Hepatocyte (in vitro differentiated cells): Measurements from ENCODE around the gene KCNMA1. TPM values are rescaled to one million over a fixed set of nuclear protein-coding genes. Genes with fewer than 3 reads are reported as not detected.

Experiments
- DNase-seq: peaks from one replicate; pipeline ENCODE4 v3.0.0-alpha.2; 2016; ENCODE audit warnings: low spot score
- H2AFZ ChIP-seq: fragments of 200-600 bp; sonication (generic); 2 replicates; pipeline ENCODE4 v1.6.0; 2016; ENCODE audit warnings: antibody characterized with exemption, mild to moderate bottlenecking
- H3K27ac ChIP-seq: fragments of 200-600 bp; sonication (generic); 2 replicates; pipeline ENCODE4 v1.5.1; 2016; ENCODE audit warnings: mild to moderate bottlenecking
- H3K27me3 ChIP-seq: fragments of 200-600 bp; sonication (generic); 2 replicates; pipeline ENCODE4 v1.6.1; 2016
- H3K36me3 ChIP-seq: fragments of 200-600 bp; sonication (generic); replicated peaks from 2 replicates; pipeline ENCODE4 v1.5.1; 2016; ENCODE audit warnings: low read depth; ENCODE audit not compliant: insufficient read depth
- H3K4me1 ChIP-seq: fragments of 200-600 bp; sonication (generic); 2 replicates; pipeline ENCODE4 v1.5.1; 2016; ENCODE audit warnings: mild to moderate bottlenecking, moderate library complexity; ENCODE audit not compliant: insufficient read depth
- H3K4me2 ChIP-seq: fragments of 200-600 bp; sonication (generic); 2 replicates; pipeline ENCODE4 v1.6.0; 2016
- H3K4me3 ChIP-seq: fragments of 200-600 bp; sonication (generic); 2 replicates; pipeline ENCODE4 v1.5.1; 2016; ENCODE audit warnings: mild to moderate bottlenecking
- H3K79me2 ChIP-seq: fragments of 200-600 bp; sonication (generic); 2 replicates; pipeline ENCODE4 v1.6.0; 2017; ENCODE audit warnings: mild to moderate bottlenecking
- H3K9me2 ChIP-seq: fragments of 200-600 bp; sonication (generic); replicated peaks from 2 replicates; pipeline ENCODE4 v1.6.0; 2017; ENCODE audit warnings: mild to moderate bottlenecking; ENCODE audit not compliant: insufficient read depth
- H3K9me3 ChIP-seq: fragments of 200-600 bp; sonication (generic); 2 replicates; pipeline ENCODE4 v1.5.1; 2016; ENCODE audit warnings: low read depth, mild to moderate bottlenecking
- H4K20me1 ChIP-seq: fragments of 200-600 bp; sonication (generic); 2 replicates; pipeline ENCODE4 v1.6.0; 2016; ENCODE audit warnings: mild to moderate bottlenecking; ENCODE audit not compliant: insufficient read depth, poor library complexity, severe bottlenecking
- EZH2 ChIP-seq: fragments of 200-600 bp; sonication (generic); IDR thresholded peaks from 2 replicates; pipeline ENCODE4 v1.6.1; 2016; ENCODE audit warnings: antibody characterized with exemption, mild to moderate bottlenecking, borderline replicate concordance
- EZH2phosphoT487 ChIP-seq: fragments of 200-600 bp; sonication (generic); IDR thresholded peaks from one replicate; pipeline ENCODE4 v1.6.1; 2018; ENCODE audit warnings: antibody characterized with exemption, mild to moderate bottlenecking, low read depth, moderate library complexity; ENCODE audit not compliant: unreplicated experiment, severe bottlenecking
- WGBS: methylation state at CpG from one replicate; pipeline ENCODE4 v1.1.6; 2016; ENCODE audit warnings: low lambda C conversion rate; ENCODE audit errors: missing lambda C conversion rate; 5-methylcytosine and 5-hydroxymethylcytosine counted together
- polyA plus RNA-seq: library from polyadenylated mRNA; unstranded; fragments of >200 nt; fragmentation: Nextera tagmentation; extraction: Ambion mirVana; gene quantifications from 2 replicates; pipeline ENCODE4 v1.2.1, GENCODE V29; 2016
- total RNA-seq: library from RNA; depleted of rRNA; stranded (reverse); fragments of >200 nt; gene quantifications from 2 replicates; pipeline ENCODE4 v1.2.3, GENCODE V29; 2014
- TF ChIP-seq, protein P1 (sequence below): fragments of 200-600 bp; sonication (generic); IDR thresholded peaks from 2 replicates; pipeline ENCODE4 v1.5.1; 2016; ENCODE audit warnings: antibody characterized with exemption, mild to moderate bottlenecking; ENCODE audit not compliant: poor library complexity

Gene KCNMA1
- total and polyA plus RNA-seq, 2 experiments from 2014 or later = 42.6 to 73.3 TPM

DNA sequence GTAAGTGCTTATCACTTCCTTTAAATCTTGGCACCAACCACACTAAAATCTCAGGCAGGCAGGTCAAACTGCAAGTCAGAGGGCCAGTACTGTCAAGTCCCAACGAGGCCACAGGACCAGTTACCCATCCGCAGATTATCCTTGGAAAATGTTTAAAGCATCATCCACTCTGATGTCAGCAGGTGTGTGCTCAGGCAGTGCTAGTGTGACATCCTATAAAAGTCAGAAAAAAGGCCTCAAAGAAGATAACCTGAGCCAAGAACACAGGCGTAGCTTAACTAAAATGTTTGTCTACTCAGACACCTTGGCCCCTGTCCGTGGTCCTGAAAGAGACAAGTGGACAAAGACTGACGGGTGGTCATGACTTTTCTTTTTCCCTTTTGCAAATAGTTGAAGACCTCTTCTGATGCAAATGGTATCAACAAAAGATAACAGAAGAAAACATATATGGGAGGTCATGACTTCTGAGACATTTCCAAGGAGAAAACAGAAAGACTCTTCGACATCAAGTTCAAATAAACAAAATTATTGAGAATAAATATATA lies 309.3 kb downstream of the KCNMA1 start:
- Histone ChIP-seq H3K4me1 (peaks cover 14% of the 10 kb centered on the region), H3K27me3 (no peaks in the 10 kb centered on the region), H3K4me3 (no peak overlapping the region), H3K36me3 (no peaks in the 10 kb centered on the region), H4K20me1 (no peaks in the 10 kb centered on the region), H2AFZ (no peak overlapping the region), H3K27ac (no peak overlapping the region), H3K9me2 (no peaks in the 10 kb centered on the region), H3K4me2 (no peak overlapping the region), H3K79me2 (no peaks in the 10 kb centered on the region), H3K9me3 (no peaks in the 10 kb centered on the region)
- TF ChIP-seq, protein P1, sequence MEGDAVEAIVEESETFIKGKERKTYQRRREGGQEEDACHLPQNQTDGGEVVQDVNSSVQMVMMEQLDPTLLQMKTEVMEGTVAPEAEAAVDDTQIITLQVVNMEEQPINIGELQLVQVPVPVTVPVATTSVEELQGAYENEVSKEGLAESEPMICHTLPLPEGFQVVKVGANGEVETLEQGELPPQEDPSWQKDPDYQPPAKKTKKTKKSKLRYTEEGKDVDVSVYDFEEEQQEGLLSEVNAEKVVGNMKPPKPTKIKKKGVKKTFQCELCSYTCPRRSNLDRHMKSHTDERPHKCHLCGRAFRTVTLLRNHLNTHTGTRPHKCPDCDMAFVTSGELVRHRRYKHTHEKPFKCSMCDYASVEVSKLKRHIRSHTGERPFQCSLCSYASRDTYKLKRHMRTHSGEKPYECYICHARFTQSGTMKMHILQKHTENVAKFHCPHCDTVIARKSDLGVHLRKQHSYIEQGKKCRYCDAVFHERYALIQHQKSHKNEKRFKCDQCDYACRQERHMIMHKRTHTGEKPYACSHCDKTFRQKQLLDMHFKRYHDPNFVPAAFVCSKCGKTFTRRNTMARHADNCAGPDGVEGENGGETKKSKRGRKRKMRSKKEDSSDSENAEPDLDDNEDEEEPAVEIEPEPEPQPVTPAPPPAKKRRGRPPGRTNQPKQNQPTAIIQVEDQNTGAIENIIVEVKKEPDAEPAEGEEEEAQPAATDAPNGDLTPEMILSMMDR = no peak
- TF ChIP-seq EZH2 = no peak
- no peak for TF ChIP-seq EZH2phosphoT487
- DNase-seq = peak; percentile 74
- WGBS = 58% methylated on average over 6 of the region's 6 CpGs

DNA sequence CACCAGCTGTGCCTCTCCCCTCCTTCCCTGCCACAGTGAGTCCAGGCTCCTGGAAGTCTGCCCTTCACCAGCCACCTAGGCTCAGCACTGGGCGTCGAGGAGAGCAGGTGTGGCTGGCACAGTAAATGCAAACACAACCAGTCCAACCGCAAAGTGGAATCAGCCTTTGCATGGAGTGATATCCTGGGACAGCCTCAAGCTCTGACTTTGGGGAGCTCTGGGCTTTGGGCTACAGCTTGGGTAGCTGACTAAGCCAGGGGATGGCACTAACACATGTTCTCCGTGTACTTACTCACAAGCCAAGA lies 312.4 kb downstream of the KCNMA1 start:
- Histone ChIP-seq H3K9me3 (no peaks in the 10 kb centered on the region), H3K4me2 (no peak overlapping the region), H2AFZ (no peak overlapping the region), H3K9me2 (no peaks in the 10 kb centered on the region), H3K36me3 (no peaks in the 10 kb centered on the region), H3K4me1 (peaks cover 12% of the 10 kb centered on the region), H4K20me1 (no peaks in the 10 kb centered on the region), H3K27me3 (no peaks in the 10 kb centered on the region), H3K4me3 (no peak overlapping the region), H3K79me2 (no peaks in the 10 kb centered on the region), H3K27ac (no peak overlapping the region)
- 81% methylated on average over 4 of the region's 4 CpGs for WGBS
- TF ChIP-seq EZH2 (no peak), EZH2phosphoT487 (no peak)
- TF ChIP-seq, protein P1 = no peak
- DNase-seq = no peak

DNA sequence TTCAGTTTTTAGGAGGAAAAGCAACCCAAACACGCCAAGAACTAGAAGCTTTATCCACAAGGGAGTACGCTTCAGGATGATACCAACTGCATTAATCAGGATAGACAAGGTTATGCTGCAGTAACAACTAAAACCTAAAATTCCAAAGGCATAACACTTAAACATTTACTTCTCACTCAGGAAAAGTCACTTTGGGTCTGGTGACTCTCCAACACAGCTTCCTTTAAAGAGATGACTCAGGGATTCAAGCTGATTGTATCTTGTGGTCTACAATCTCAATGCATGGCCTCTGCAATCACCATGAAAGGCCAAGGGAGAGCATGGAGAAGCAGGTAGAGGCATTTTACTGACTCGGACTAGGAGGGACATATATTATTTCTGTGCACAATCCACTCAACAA lies 315.8 kb downstream of the KCNMA1 start:
- H2AFZ ChIP-seq = no peak overlapping the region
- H3K27ac ChIP-seq = no peak overlapping the region
- H3K9me3 ChIP-seq = no peaks in the 10 kb centered on the region
- H3K9me2 ChIP-seq = no peaks in the 10 kb centered on the region
- H3K4me3 ChIP-seq = no peak overlapping the region
- H3K27me3 ChIP-seq = no peaks in the 10 kb centered on the region
- H3K79me2 ChIP-seq = no peaks in the 10 kb centered on the region
- H3K36me3 ChIP-seq = no peaks in the 10 kb centered on the region
- no peak for DNase-seq
- WGBS = 70% methylated on average over 3 of the region's 3 CpGs
- TF ChIP-seq EZH2 (no peak), EZH2phosphoT487 (no peak)
- TF ChIP-seq, protein P1 = no peak
- H3K4me2 ChIP-seq = no peak overlapping the region
- no peaks in the 10 kb centered on the region for H4K20me1 ChIP-seq
- peaks cover 9% of the 10 kb centered on the region for H3K4me1 ChIP-seq

DNA sequence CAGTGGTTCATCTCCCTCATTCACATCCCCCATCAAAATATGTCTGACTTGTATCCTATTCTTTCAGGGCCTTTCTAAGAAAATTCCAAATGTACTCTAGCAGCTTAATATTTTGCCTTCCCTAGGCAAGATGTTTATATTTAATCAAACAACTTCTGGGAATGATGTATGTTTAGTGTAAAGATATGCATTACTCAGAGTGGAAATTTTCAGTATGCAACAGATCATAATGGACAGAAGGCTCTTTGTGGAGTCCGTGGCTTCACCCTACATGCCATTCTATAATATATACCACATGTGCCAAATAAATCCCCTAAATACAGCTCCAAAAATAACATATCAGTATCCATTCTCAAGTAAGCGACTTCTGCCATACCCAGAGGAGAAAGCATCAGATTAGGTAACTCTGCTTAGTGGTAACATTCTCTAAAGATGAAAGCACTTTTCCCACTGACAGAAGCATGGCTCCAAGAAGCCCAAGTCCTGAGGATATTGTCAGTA lies 316.6 kb downstream of the KCNMA1 start:
- Histone ChIP-seq H3K36me3 (no peaks in the 10 kb centered on the region), H3K27me3 (no peaks in the 10 kb centered on the region), H2AFZ (no peak overlapping the region), H3K9me3 (no peaks in the 10 kb centered on the region), H4K20me1 (no peaks in the 10 kb centered on the region), H3K9me2 (no peaks in the 10 kb centered on the region), H3K4me1 (peaks cover 9% of the 10 kb centered on the region), H3K79me2 (no peaks in the 10 kb centered on the region), H3K4me2 (no peak overlapping the region), H3K27ac (peak overlapping the region; percentile 63), H3K4me3 (no peak overlapping the region)
- no peak for DNase-seq
- WGBS = 33% methylated on average over 2 of the region's 2 CpGs
- TF ChIP-seq EZH2 = no peak
